HG03342 (cell line): ENCODE measurements around the gene KAT14.
"Not testable (repeated sequence)": the region's sequence is repeated elsewhere in the genome, so short reads cannot be mapped to it uniquely, and the experiment has no call there.

Experiments
- ATAC-seq: cut with Tn5 transposase; IDR thresholded peaks from one replicate; pipeline ENCODE4 v1.9.1; 2021; ENCODE audit warnings: mild to moderate bottlenecking, moderate library complexity; ENCODE audit not compliant: unreplicated experiment

The KAT14 gene

GRCh38 chr20:18156045-18156444 lies 18.4 kb downstream of the KAT14 start:
- no peak for ATAC-seq

- no peak for ATAC-seq
These were observed 26.7 kb downstream of the KAT14 start for GRCh38 chr20:18164356-18164755.

- ATAC-seq, result no peak
These were observed 27.9 kb downstream of the KAT14 start for GRCh38 chr20:18165553-18165952.

- no peak for ATAC-seq
These were observed 28.7 kb downstream of the KAT14 start for GRCh38 chr20:18166241-18166881.

- ATAC-seq, result no peak
These were observed 29.3 kb downstream of the KAT14 start for GRCh38 chr20:18166950-18167349.

- no peak for ATAC-seq
These were observed 34.7 kb downstream of the KAT14 start for GRCh38 chr20:18172379-18172778.

GRCh38 chr20:18174906-18175683 lies 37.4 kb downstream of the KAT14 start:
- no peak for ATAC-seq

GRCh38 chr20:18176318-18176785 lies 38.7 kb downstream of the KAT14 start:
- no peak for ATAC-seq

- not testable (repeated sequence) for ATAC-seq
These were observed 42.7 kb downstream of the KAT14 start for GRCh38 chr20:18180366-18180765.

- no peak for ATAC-seq
These were observed 43.2 kb downstream of the KAT14 start for GRCh38 chr20:18180815-18181214.

- no peak for ATAC-seq
These were observed 49.4 kb downstream of the KAT14 start for GRCh38 chr20:18187020-18187419.

GRCh38 chr20:18188434-18188833 lies 50.8 kb downstream of the KAT14 start:
- no peak for ATAC-seq

GRCh38 chr20:18190338-18191233 lies 52.9 kb downstream of the KAT14 start:
- no peak for ATAC-seq

GRCh38 chr20:18191306-18191705 lies 53.6 kb downstream of the KAT14 start:
- no peak for ATAC-seq

GRCh38 chr20:18194461-18194860 lies 56.8 kb downstream of the KAT14 start:
- ATAC-seq, result not testable (repeated sequence)

- ATAC-seq, result no peak
These were observed 58.3 kb downstream of the KAT14 start for GRCh38 chr20:18195931-18196330.

GRCh38 chr20:18197382-18198070 lies 59.9 kb downstream of the KAT14 start:
- ATAC-seq, result no peak

GRCh38 chr20:18202966-18203365 lies 65.3 kb downstream of the KAT14 start:
- no peak for ATAC-seq

- not testable (repeated sequence) for ATAC-seq
These were observed 66.0 kb downstream of the KAT14 start for GRCh38 chr20:18203700-18204099.

GRCh38 chr20:18213002-18213401 lies 75.3 kb downstream of the KAT14 start:
- ATAC-seq, result no peak

- no peak for ATAC-seq
These were observed 77.9 kb downstream of the KAT14 start for GRCh38 chr20:18215566-18215965.
